HG03280 (cell line): Measurements from ENCODE around the gene TNRC6B.

ENCODE experiments used
- ATAC-seq: cut with Tn5 transposase; IDR thresholded peaks from one replicate; pipeline ENCODE4 v1.9.1; 2021; ENCODE audit warnings: mild to moderate bottlenecking, moderate library complexity; ENCODE audit not compliant: unreplicated experiment

The TNRC6B gene

GRCh38 chr22:40237788-40238424 is 60.2 kb downstream of the TNRC6B start:
- no peak for ATAC-seq

GRCh38 chr22:40238425-40239344 is 61.0 kb downstream of the TNRC6B start:
- no peak for ATAC-seq

- no peak for ATAC-seq
Observed at GRCh38 chr22:40239345-40239683, 61.6 kb downstream of the TNRC6B start.

GRCh38 chr22:40240160-40240559 is 62.4 kb downstream of the TNRC6B start:
- no peak for ATAC-seq

- ATAC-seq, result no peak
Observed at GRCh38 chr22:40240686-40241085, 63.0 kb downstream of the TNRC6B start.

GRCh38 chr22:40241200-40241763 is 63.6 kb downstream of the TNRC6B start:
- ATAC-seq, result no peak

GRCh38 chr22:40243891-40244290 is 66.2 kb downstream of the TNRC6B start:
- no peak for ATAC-seq

GRCh38 chr22:40244586-40244985 is 66.9 kb downstream of the TNRC6B start:
- no peak for ATAC-seq

GRCh38 chr22:40247976-40248375 is 70.3 kb downstream of the TNRC6B start:
- ATAC-seq, result no peak

GRCh38 chr22:40249286-40249685 is 71.6 kb downstream of the TNRC6B start:
- no peak for ATAC-seq

- no peak for ATAC-seq
Observed at GRCh38 chr22:40250608-40251007, 72.9 kb downstream of the TNRC6B start.

GRCh38 chr22:40251106-40251505 is 73.4 kb downstream of the TNRC6B start:
- no peak for ATAC-seq

- ATAC-seq, result no peak
Observed at GRCh38 chr22:40252146-40252545, 74.4 kb downstream of the TNRC6B start.

- ATAC-seq, result no peak
Observed at GRCh38 chr22:40256516-40256915, 78.8 kb downstream of the TNRC6B start.

GRCh38 chr22:40258017-40258416 is 80.3 kb downstream of the TNRC6B start:
- no peak for ATAC-seq

- no peak for ATAC-seq
Observed at GRCh38 chr22:40258501-40258915, 80.8 kb downstream of the TNRC6B start.

- no peak for ATAC-seq
Observed at GRCh38 chr22:40261783-40262182, 84.1 kb downstream of the TNRC6B start.

GRCh38 chr22:40263191-40263590 is 85.5 kb downstream of the TNRC6B start:
- no peak for ATAC-seq

- no peak for ATAC-seq
Observed at GRCh38 chr22:40265783-40266182, 88.1 kb downstream of the TNRC6B start.

- no peak for ATAC-seq
Observed at GRCh38 chr22:40270031-40270430, 92.3 kb downstream of the TNRC6B start.

GRCh38 chr22:40270748-40271373 is 93.1 kb downstream of the TNRC6B start:
- ATAC-seq, result no peak

- no peak for ATAC-seq
Observed at GRCh38 chr22:40271440-40271839, 93.7 kb downstream of the TNRC6B start.
